Measurements from ENCODE around the gene CFAP299.
"Not testable (repeated sequence)": the region's sequence is repeated elsewhere in the genome, so short reads cannot be mapped to it uniquely, and the experiment has no call there.

Gene CFAP299

GRCh38 chr4:80637190-80637589, 301.7 kb downstream of the CFAP299 start:
- Histone ChIP-seq H3K9me3 (ENCODE audit: control insufficient read depth, insufficient read depth, low read length) (no peaks in the 10 kb centered on the region), H4K20me1 (ENCODE audit: control insufficient read depth, insufficient read depth, low read depth, low read length) (no peaks in the 10 kb centered on the region), H3K4me1 (ENCODE audit: control insufficient read depth, low read length) (0 out of 2 replicates have a peak, but pooled peaks cover 2% of the 10 kb centered on the region), H3F3A (ENCODE audit: control insufficient read depth, insufficient read depth) (no peaks in the 10 kb centered on the region), H3K27ac (ENCODE audit: low read depth, low read length) (no peak overlapping the region), H3K79me2 (ENCODE audit: control insufficient read depth, low read length) (no peaks in the 10 kb centered on the region), H3K9me2 (replicated peaks; ENCODE audit: control insufficient read depth, low read length) (no peaks in the 10 kb centered on the region), H3K27me3 (ENCODE audit: control insufficient read depth, low read length) (no peaks in the 10 kb centered on the region), H3K4me3 (ENCODE audit: low read length) (no peak overlapping the region), H3K4me2 (ENCODE audit: low read length) (no peak overlapping the region), H3K36me3 (ENCODE audit: control insufficient read depth, low read length) (no peaks in the 10 kb centered on the region)
- TF ChIP-seq CTCF (IDR thresholded peaks at IDR 0.05; ENCODE audit: low read depth, low read length, poor library complexity, severe bottlenecking) (no peak), EZH2phosphoT487 (IDR thresholded peaks at IDR 0.05; ENCODE audit: borderline replicate concordance, low read length) (no peak)

GRCh38 chr4:80646061-80646460, 310.5 kb downstream of the CFAP299 start:
- H3K4me1 ChIP-seq (ENCODE audit: control insufficient read depth, low read length), result no peaks in the 10 kb centered on the region
- H3K36me3 ChIP-seq (ENCODE audit: control insufficient read depth, low read length), result no peaks in the 10 kb centered on the region
- H3F3A ChIP-seq (ENCODE audit: control insufficient read depth, insufficient read depth), result no peaks in the 10 kb centered on the region
- H3K79me2 ChIP-seq (ENCODE audit: control insufficient read depth, low read length), result no peaks in the 10 kb centered on the region
- no peaks in the 10 kb centered on the region for H4K20me1 ChIP-seq (ENCODE audit: control insufficient read depth, insufficient read depth, low read depth, low read length)
- H3K9me3 ChIP-seq (ENCODE audit: control insufficient read depth, insufficient read depth, low read length), result no peaks in the 10 kb centered on the region
- TF ChIP-seq EZH2phosphoT487 (IDR thresholded peaks at IDR 0.05; ENCODE audit: borderline replicate concordance, low read length), result no peak
- no peak for TF ChIP-seq CTCF (IDR thresholded peaks at IDR 0.05; ENCODE audit: low read depth, low read length, poor library complexity, severe bottlenecking)
- no peaks in the 10 kb centered on the region for H3K27me3 ChIP-seq (ENCODE audit: control insufficient read depth, low read length)
- no peak overlapping the region for H3K4me3 ChIP-seq (ENCODE audit: low read length)
- H3K9me2 ChIP-seq (replicated peaks; ENCODE audit: control insufficient read depth, low read length), result no peaks in the 10 kb centered on the region
- no peak overlapping the region for H3K27ac ChIP-seq (ENCODE audit: low read depth, low read length)
- no peak overlapping the region for H3K4me2 ChIP-seq (ENCODE audit: low read length)

GRCh38 chr4:80655662-80656061, 320.1 kb downstream of the CFAP299 start:
- H3K27ac ChIP-seq (ENCODE audit: low read depth, low read length), result no peak overlapping the region
- H3K9me2 ChIP-seq (replicated peaks; ENCODE audit: control insufficient read depth, low read length), result no peaks in the 10 kb centered on the region
- TF ChIP-seq EZH2phosphoT487 (IDR thresholded peaks at IDR 0.05; ENCODE audit: borderline replicate concordance, low read length) (no peak), CTCF (IDR thresholded peaks at IDR 0.05; ENCODE audit: low read depth, low read length, poor library complexity, severe bottlenecking) (no peak)

GRCh38 chr4:80670118-80670517, 334.6 kb downstream of the CFAP299 start:
- H3K27me3 ChIP-seq (ENCODE audit: control insufficient read depth, low read length); H3K27ac ChIP-seq (ENCODE audit: low read depth, low read length); H3K4me1 ChIP-seq (ENCODE audit: control insufficient read depth, low read length); H3K4me3 ChIP-seq (ENCODE audit: low read length); H3F3A ChIP-seq (ENCODE audit: control insufficient read depth, insufficient read depth); H3K79me2 ChIP-seq (ENCODE audit: control insufficient read depth, low read length); H4K20me1 ChIP-seq (ENCODE audit: control insufficient read depth, insufficient read depth, low read depth, low read length); H3K4me2 ChIP-seq (ENCODE audit: low read length); H3K9me2 ChIP-seq (replicated peaks; ENCODE audit: control insufficient read depth, low read length); H3K9me3 ChIP-seq (ENCODE audit: control insufficient read depth, insufficient read depth, low read length); H3K36me3 ChIP-seq (ENCODE audit: control insufficient read depth, low read length): not testable (repeated sequence)

More at GRCh38 chr4:80655662-80656061, 320.1 kb downstream of the CFAP299 start:
- Histone ChIP-seq H3K4me2 (ENCODE audit: low read length) (no peak overlapping the region), H3K79me2 (ENCODE audit: control insufficient read depth, low read length) (no peaks in the 10 kb centered on the region), H3K4me3 (ENCODE audit: low read length) (no peak overlapping the region), H3K9me3 (ENCODE audit: control insufficient read depth, insufficient read depth, low read length) (peaks cover 1% of the 10 kb centered on the region; the same call in 1 of the 2 replicates), H3K4me1 (ENCODE audit: control insufficient read depth, low read length) (no peaks in the 10 kb centered on the region), H4K20me1 (ENCODE audit: control insufficient read depth, insufficient read depth, low read depth, low read length) (no peaks in the 10 kb centered on the region), H3K27me3 (ENCODE audit: control insufficient read depth, low read length) (no peaks in the 10 kb centered on the region), H3K36me3 (ENCODE audit: control insufficient read depth, low read length) (no peaks in the 10 kb centered on the region), H3F3A (ENCODE audit: control insufficient read depth, insufficient read depth) (no peaks in the 10 kb centered on the region)

Measured in DOHH2 (cell line).